Measurements from ENCODE around the gene ZNF782. TPM values are rescaled to one million over a fixed set of nuclear protein-coding genes. Genes with fewer than 3 reads are reported as not detected.

The ZNF782 gene
- total and polyA plus RNA-seq, 2 donors (not counting 3 experiments of a cell fraction or from before 2014, with no cell fraction given) = 0.97 to 3.6 TPM

- DNase-seq (ENCODE audit: low read depth, low spot score) = no peak
- H3K79me2 ChIP-seq (ENCODE audit: control insufficient read depth, insufficient read depth, low read length) = no peaks in the 10 kb centered on the region
- H3K36me3 ChIP-seq (ENCODE audit: control insufficient read depth in 2 of 2, extremely low read depth in 1 of 2, insufficient read depth in 2 of 2, low read length in 2 of 2) = peaks cover 0 to 3% of the 10 kb centered on the region in 2 experiments
- no peak overlapping the region for H3K4me3 ChIP-seq (replicated peaks in 1 of 3; ENCODE audit: insufficient read depth in 1 of 3, low read depth in 1 of 3, low read length in 3 of 3)
- no peaks in the 10 kb centered on the region for H3K4me1 ChIP-seq (ENCODE audit: control insufficient read depth, extremely low read depth, insufficient read depth, low read length)
- no peaks in the 10 kb centered on the region for H3K27me3 ChIP-seq (ENCODE audit: control insufficient read depth in 2 of 2, insufficient read depth in 2 of 2, low read length in 2 of 2)
- H3K9ac ChIP-seq (replicated peaks; ENCODE audit: extremely low read depth, insufficient read depth, low read length) = no peak overlapping the region
- BruUV-seq (replicated peaks) = no TSS peak
- H3K9me3 ChIP-seq (replicated peaks; ENCODE audit: control insufficient read depth, insufficient read depth, low read length) = no peaks in the 10 kb centered on the region
- FAIRE-seq = no peak
- POLR2A ChIA-PET = no interaction called here
- no peak overlapping the region for H3K4me2 ChIP-seq (ENCODE audit: insufficient read depth, low read length)
- no peak overlapping the region for H3K27ac ChIP-seq (ENCODE audit: insufficient read depth, low read depth, low read length)
- no peaks in the 10 kb centered on the region for H4K20me1 ChIP-seq (replicated peaks; ENCODE audit: control insufficient read depth, extremely low read depth, insufficient read depth, low read length)
- intact Hi-C loops (cut with micrococcal nuclease) (no loop called here), dilution Hi-C loops (cut with MboI; ENCODE audit: extremely low pct_ligation_motif_present, low sequenced_read_pairs) (no loop called here)
- no peak overlapping the region for H2AFZ ChIP-seq (ENCODE audit: low read depth, low read length)
- no peak for TF ChIP-seq MYC (IDR thresholded peaks at IDR 0.05; ENCODE audit: low read depth, low read length)
- TF ChIP-seq CTCF (IDR thresholded peaks at IDR 0.05; ENCODE audit: extremely low read depth in 1 of 2, insufficient read depth in 1 of 2, low read depth in 1 of 2, low read length in 2 of 2) = no peak
- CTCF ChIA-PET = no interaction called here
- H3K9me1 ChIP-seq (replicated peaks; ENCODE audit: control insufficient read depth, extremely low read depth, insufficient read depth, low read length) = no peaks in the 10 kb centered on the region
These were observed 37.8 kb upstream of the ZNF782 start for GRCh38 chr9:96892131-96892530.

DNA sequence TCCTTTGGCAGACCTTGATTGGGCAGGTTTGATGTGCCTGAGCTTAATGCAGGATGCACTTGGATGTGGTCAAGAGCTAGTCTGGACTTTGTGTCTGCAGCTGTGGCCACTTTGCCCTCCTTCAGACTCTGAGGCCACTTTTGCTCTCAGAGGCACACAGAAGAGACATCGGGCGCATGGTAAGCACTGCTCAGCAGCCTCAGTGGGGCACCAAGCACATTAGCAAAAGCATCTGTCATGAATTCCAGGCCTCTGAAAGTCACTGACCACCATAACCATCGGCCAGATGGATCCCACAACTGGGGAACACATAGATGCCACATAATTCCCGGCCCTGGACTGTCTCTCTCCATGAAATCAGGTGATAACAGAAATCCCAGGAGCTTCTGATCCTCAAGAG, 34.3 kb upstream of the ZNF782 start:
- TF ChIP-seq EZH2 (IDR thresholded peaks at IDR 0.05; ENCODE audit: borderline replicate concordance, low read depth, low read length, severe bottlenecking) (no peak), FOS (IDR thresholded peaks at IDR 0.05; ENCODE audit: borderline replicate concordance, insufficient read depth, low read length) (no peak), CTCF (IDR thresholded peaks at IDR 0.05; ENCODE audit: extremely low read depth in 1 of 2, insufficient read depth in 1 of 2, low read depth in 1 of 2, low read length in 2 of 2) (no peak), GATA2 (IDR thresholded peaks at IDR 0.05; ENCODE audit: insufficient read depth, insufficient read length, low read depth, low read length) (no peak), POLR2A (IDR thresholded peaks at IDR 0.05; ENCODE audit: low read depth, low read length) (no peak), POLR2AphosphoS5 (IDR thresholded peaks at IDR 0.05; ENCODE audit: insufficient read depth, low read depth, low read length) (no peak), JUN (IDR thresholded peaks at IDR 0.05; ENCODE audit: borderline replicate concordance, insufficient read depth, insufficient read length, low read depth) (no peak), MYC (IDR thresholded peaks at IDR 0.05; ENCODE audit: low read depth, low read length) (no peak)
- TF ChIP-seq, protein P1, sequence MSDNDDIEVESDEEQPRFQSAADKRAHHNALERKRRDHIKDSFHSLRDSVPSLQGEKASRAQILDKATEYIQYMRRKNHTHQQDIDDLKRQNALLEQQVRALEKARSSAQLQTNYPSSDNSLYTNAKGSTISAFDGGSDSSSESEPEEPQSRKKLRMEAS (IDR thresholded peaks at IDR 0.05; ENCODE audit: insufficient read depth, insufficient read length) = no peak
- H3K36me3 ChIP-seq (ENCODE audit: control insufficient read depth in 2 of 2, extremely low read depth in 1 of 2, insufficient read depth in 2 of 2, low read length in 2 of 2) = no peaks in the 10 kb centered on the region
- no peaks in the 10 kb centered on the region for H4K20me1 ChIP-seq (replicated peaks; ENCODE audit: control insufficient read depth, extremely low read depth, insufficient read depth, low read length)
- no peak overlapping the region for H3K9ac ChIP-seq (replicated peaks; ENCODE audit: extremely low read depth, insufficient read depth, low read length)
- no peaks in the 10 kb centered on the region for H3K79me2 ChIP-seq (ENCODE audit: control insufficient read depth, insufficient read depth, low read length)
- ChIA-PET CTCF (interaction anchor here (0.7 to 0.9 kb wide), 3 partner anchors 9 to 710 kb away, joined by 3 read pairs; no protein-coding TSS in a partner anchor), POLR2A (no interaction called here)
- FAIRE-seq (no peak), DNase-seq (ENCODE audit: low read depth, low spot score) (no peak)
- BruUV-seq (replicated peaks) = no TSS peak
- no peak overlapping the region for H3K4me3 ChIP-seq (replicated peaks in 1 of 3; ENCODE audit: insufficient read depth in 1 of 3, low read depth in 1 of 3, low read length in 3 of 3)
- H3K9me3 ChIP-seq (replicated peaks; ENCODE audit: control insufficient read depth, insufficient read depth, low read length) = no peaks in the 10 kb centered on the region
- H3K27ac ChIP-seq (ENCODE audit: insufficient read depth, low read depth, low read length) = no peak overlapping the region
- H3K27me3 ChIP-seq (ENCODE audit: control insufficient read depth in 2 of 2, insufficient read depth in 2 of 2, low read length in 2 of 2) = no peaks in the 10 kb centered on the region
- H3K9me1 ChIP-seq (replicated peaks; ENCODE audit: control insufficient read depth, extremely low read depth, insufficient read depth, low read length) = no peaks in the 10 kb centered on the region
- H3K4me2 ChIP-seq (ENCODE audit: insufficient read depth, low read length) = no peak overlapping the region
- intact Hi-C loops (cut with micrococcal nuclease) = no loop called here
- dilution Hi-C loops (cut with MboI; ENCODE audit: extremely low pct_ligation_motif_present, low sequenced_read_pairs) = no loop called here
- no peak overlapping the region for H2AFZ ChIP-seq (ENCODE audit: low read depth, low read length)
- H3K4me1 ChIP-seq (ENCODE audit: control insufficient read depth, extremely low read depth, insufficient read depth, low read length) = peaks cover 13% of the 10 kb centered on the region
